A204.1 (cell line): ENCODE measurements around the gene TMEM17.
"Not testable (repeated sequence)": the region's sequence is repeated elsewhere in the genome, so short reads cannot be mapped to it uniquely, and the experiment has no call there.

Source experiments
- FAIRE-seq: peaks from 2 replicates; lab custom pipeline; 2012; peaks lifted over from hg19 to GRCh38; lab: Jason Lieb, UNC

Gene TMEM17

GRCh38 chr2:62505750-62506420 lies at the start of gene TMEM17:
Gene TMEM17 (minus strand): TSS chr2:62506195. CDS start chr2:62506129, 66 bp downstream.
- no peak for FAIRE-seq

- FAIRE-seq = no peak
Observed at GRCh38 chr2:62554440-62554839, 48.4 kb upstream of the TMEM17 start.

GRCh38 chr2:62550461-62550860 lies 44.5 kb upstream of the TMEM17 start:
- no peak for FAIRE-seq

GRCh38 chr2:62547854-62548253 lies 41.9 kb upstream of the TMEM17 start:
- FAIRE-seq = no peak

- FAIRE-seq = no peak
Observed at GRCh38 chr2:62545261-62545660, 39.3 kb upstream of the TMEM17 start.

- no peak for FAIRE-seq
Observed at GRCh38 chr2:62540408-62541168, 34.6 kb upstream of the TMEM17 start.

- FAIRE-seq = no peak
Observed at GRCh38 chr2:62539606-62540407, 33.8 kb upstream of the TMEM17 start.

GRCh38 chr2:62538756-62539155 lies 32.8 kb upstream of the TMEM17 start:
- no peak for FAIRE-seq

GRCh38 chr2:62537814-62538213 lies 31.8 kb upstream of the TMEM17 start:
- FAIRE-seq = no peak

GRCh38 chr2:62536873-62537547 lies 31.0 kb upstream of the TMEM17 start:
- FAIRE-seq = no peak

GRCh38 chr2:62535521-62535920 lies 29.5 kb upstream of the TMEM17 start:
- FAIRE-seq = not testable (repeated sequence)

- FAIRE-seq = no peak
Observed at GRCh38 chr2:62531594-62531993, 25.6 kb upstream of the TMEM17 start.

GRCh38 chr2:62529758-62530157 lies 23.8 kb upstream of the TMEM17 start:
- no peak for FAIRE-seq

- FAIRE-seq = no peak
Observed at GRCh38 chr2:62527478-62528210, 21.6 kb upstream of the TMEM17 start.

- FAIRE-seq = no peak
Observed at GRCh38 chr2:62526531-62527381, 20.8 kb upstream of the TMEM17 start.

- no peak for FAIRE-seq
Observed at GRCh38 chr2:62525549-62526269, 19.7 kb upstream of the TMEM17 start.

- no peak for FAIRE-seq
Observed at GRCh38 chr2:62524293-62524941, 18.4 kb upstream of the TMEM17 start.

- FAIRE-seq = not testable (repeated sequence)
Observed at GRCh38 chr2:62521061-62521460, 15.1 kb upstream of the TMEM17 start.

- FAIRE-seq = no peak
Observed at GRCh38 chr2:62512384-62512783, 6.4 kb upstream of the TMEM17 start.

- no peak for FAIRE-seq
Observed at GRCh38 chr2:62511636-62512035, 5.6 kb upstream of the TMEM17 start.
